ENCODE data around the gene MLST8.
"Not testable (repeated sequence)": the region's sequence is repeated elsewhere in the genome, so short reads cannot be mapped to it uniquely, and the experiment has no call there.

Gene MLST8

GRCh38 chr16:2253293-2253692 is 48.0 kb downstream of the MLST8 start:
- Histone ChIP-seq H3K9me3 (ENCODE audit: control insufficient read depth, low read length) (no peaks in the 10 kb centered on the region), H3K36me3 (ENCODE audit: control insufficient read depth, insufficient read depth, low read length) (peaks cover 4% of the 10 kb centered on the region), H3K27me3 (ENCODE audit: control insufficient read depth, insufficient read depth, low read length) (no peaks in the 10 kb centered on the region), H3K4me3 (ENCODE audit: low read length) (no peak overlapping the region), H3K9ac (ENCODE audit: low read length) (no peak overlapping the region), H3K4me1 (ENCODE audit: control insufficient read depth, insufficient read depth, low read length) (peaks cover 17% of the 10 kb centered on the region)

- no peak overlapping the region for H3K9ac ChIP-seq (ENCODE audit: low read length)
- no peaks in the 10 kb centered on the region for H3K9me3 ChIP-seq (ENCODE audit: control insufficient read depth, low read length)
- H3K4me1 ChIP-seq (ENCODE audit: control insufficient read depth, insufficient read depth, low read length) = peaks cover 9% of the 10 kb centered on the region
- H3K4me3 ChIP-seq (ENCODE audit: low read length) = no peak overlapping the region
- no peaks in the 10 kb centered on the region for H3K27me3 ChIP-seq (ENCODE audit: control insufficient read depth, insufficient read depth, low read length)
- peaks cover 4% of the 10 kb centered on the region for H3K36me3 ChIP-seq (ENCODE audit: control insufficient read depth, insufficient read depth, low read length)
These were observed 51.4 kb downstream of the MLST8 start for GRCh38 chr16:2256531-2257140.

DNA sequence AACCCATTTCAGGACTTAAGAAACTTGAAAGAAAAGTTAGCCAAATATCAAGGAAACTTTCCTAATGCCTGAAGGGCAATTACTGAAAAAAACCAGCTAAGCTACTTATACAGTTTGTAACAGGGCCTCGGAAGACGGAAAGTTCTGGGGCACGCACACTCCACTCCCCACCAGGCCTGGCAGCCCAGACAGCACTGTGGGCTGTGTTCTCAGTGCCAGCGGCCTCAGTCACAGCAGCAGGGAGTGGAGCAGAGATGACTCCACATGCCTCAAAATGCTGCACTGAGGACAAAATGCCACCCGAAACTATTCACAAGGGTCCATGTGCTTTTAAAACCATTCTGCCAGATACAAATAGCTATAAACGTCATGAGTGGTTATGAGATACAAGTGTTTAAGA is 52.5 kb downstream of the MLST8 start:
- Histone ChIP-seq H3K27me3 (ENCODE audit: control insufficient read depth, insufficient read depth, low read length) (no peaks in the 10 kb centered on the region), H3K9ac (ENCODE audit: low read length) (no peak overlapping the region), H3K4me3 (ENCODE audit: low read length) (no peak overlapping the region), H3K9me3 (ENCODE audit: control insufficient read depth, low read length) (no peaks in the 10 kb centered on the region), H3K36me3 (ENCODE audit: control insufficient read depth, insufficient read depth, low read length) (peaks cover 11% of the 10 kb centered on the region), H3K4me1 (ENCODE audit: control insufficient read depth, insufficient read depth, low read length) (no peaks in the 10 kb centered on the region)

DNA sequence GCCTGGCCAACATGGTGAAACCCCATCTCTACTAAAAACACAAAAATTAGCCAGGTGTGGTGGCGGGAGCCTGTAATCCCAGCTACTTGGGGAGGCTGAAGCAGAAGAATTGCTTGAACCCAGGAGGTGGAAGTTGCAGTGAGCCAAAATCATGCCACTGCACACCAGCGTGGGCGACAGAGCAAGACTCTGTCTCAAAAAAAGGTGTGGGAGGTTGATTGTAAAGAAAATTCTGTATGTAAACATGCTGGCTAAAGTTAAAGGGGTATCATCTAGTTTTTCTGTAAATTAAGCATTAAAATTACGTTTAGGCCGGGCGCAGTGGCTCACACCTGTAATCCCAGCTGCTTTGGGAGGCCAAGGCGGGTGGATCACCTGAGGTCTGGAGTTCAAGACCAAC is 53.3 kb downstream of the MLST8 start:
- not testable (repeated sequence) for H3K36me3 ChIP-seq (ENCODE audit: control insufficient read depth, insufficient read depth, low read length); H3K27me3 ChIP-seq (ENCODE audit: control insufficient read depth, insufficient read depth, low read length); H3K4me1 ChIP-seq (ENCODE audit: control insufficient read depth, insufficient read depth, low read length); H3K9ac ChIP-seq (ENCODE audit: low read length); H3K9me3 ChIP-seq (ENCODE audit: control insufficient read depth, low read length); H3K4me3 ChIP-seq (ENCODE audit: low read length)
